ENCODE measurements around the gene PTGIR. TPM values are rescaled to one million over a fixed set of nuclear protein-coding genes. Genes with fewer than 3 reads are reported as not detected.
A peak's percentile ranks its signal among the peaks of the same experiment; 100 is the strongest.

PTGIR gene
- total RNA-seq, 3 donors from 2014 or later (not counting 1 experiment from before 2014, with no cell fraction given): 0.75 to 1.4 (median 1.0) TPM

DNA sequence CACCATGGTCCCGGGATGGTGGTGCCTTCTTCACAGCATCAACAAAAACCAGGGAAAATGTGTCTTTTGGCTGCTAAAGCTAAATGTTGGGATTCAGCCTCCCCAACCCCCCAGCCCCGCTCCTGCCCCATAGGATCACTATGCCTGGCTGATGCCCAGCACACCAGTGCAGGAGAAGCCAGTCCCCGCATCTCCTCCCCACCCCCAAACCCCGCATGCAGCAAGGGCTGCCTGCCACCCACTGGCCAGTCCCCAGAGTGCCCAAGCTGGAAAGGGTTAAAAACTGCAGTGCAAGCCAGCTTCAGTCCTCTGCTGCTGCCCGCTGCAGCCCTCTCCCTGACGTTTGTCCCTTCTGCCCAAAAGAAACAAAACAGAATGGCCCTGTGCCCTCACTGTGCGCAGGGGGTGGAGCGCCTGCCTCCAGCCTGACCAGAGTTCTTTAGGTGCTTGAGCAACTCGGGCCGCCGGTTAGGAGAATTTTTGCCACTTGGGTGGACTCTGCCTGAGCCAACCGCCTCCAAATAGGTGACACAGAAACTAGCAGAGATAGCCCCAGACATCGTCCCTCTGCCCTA is 20.0 kb downstream of the PTGIR start:
- Histone ChIP-seq H3K9me3 (ENCODE audit: control insufficient read depth, insufficient read depth, low read length) (no peaks in the 10 kb centered on the region), H3K36me3 (ENCODE audit: control insufficient read depth, insufficient read depth, low read length) (peaks cover 47% of the 10 kb centered on the region), H3K4me1 (ENCODE audit: control insufficient read depth, insufficient read depth, low read length) (peaks cover 37% of the 10 kb centered on the region), H3K4me3 (ENCODE audit: low read length) (no peak overlapping the region), H3K27ac (ENCODE audit: low read length) (no peak overlapping the region), H3K27me3 (ENCODE audit: control insufficient read depth, insufficient read depth, low read length) (no peaks in the 10 kb centered on the region)
- Mint-ChIP-seq H3K27ac (no peak overlapping the region), H3K9me3 (no peaks in the 10 kb centered on the region), H3K4me3 (no peak overlapping the region), H3K4me1 (peaks cover 29 to 42% of the 10 kb centered on the region in 2 donors), H3K27me3 (ENCODE audit: low read depth in 2 of 2) (no peaks in the 10 kb centered on the region), H3K36me3 (peaks cover 22% of the 10 kb centered on the region)
- WGBS (ENCODE audit: insufficient coverage): 95% methylated on average over 13 of the region's 13 CpGs
- TF ChIP-seq, protein P1, sequence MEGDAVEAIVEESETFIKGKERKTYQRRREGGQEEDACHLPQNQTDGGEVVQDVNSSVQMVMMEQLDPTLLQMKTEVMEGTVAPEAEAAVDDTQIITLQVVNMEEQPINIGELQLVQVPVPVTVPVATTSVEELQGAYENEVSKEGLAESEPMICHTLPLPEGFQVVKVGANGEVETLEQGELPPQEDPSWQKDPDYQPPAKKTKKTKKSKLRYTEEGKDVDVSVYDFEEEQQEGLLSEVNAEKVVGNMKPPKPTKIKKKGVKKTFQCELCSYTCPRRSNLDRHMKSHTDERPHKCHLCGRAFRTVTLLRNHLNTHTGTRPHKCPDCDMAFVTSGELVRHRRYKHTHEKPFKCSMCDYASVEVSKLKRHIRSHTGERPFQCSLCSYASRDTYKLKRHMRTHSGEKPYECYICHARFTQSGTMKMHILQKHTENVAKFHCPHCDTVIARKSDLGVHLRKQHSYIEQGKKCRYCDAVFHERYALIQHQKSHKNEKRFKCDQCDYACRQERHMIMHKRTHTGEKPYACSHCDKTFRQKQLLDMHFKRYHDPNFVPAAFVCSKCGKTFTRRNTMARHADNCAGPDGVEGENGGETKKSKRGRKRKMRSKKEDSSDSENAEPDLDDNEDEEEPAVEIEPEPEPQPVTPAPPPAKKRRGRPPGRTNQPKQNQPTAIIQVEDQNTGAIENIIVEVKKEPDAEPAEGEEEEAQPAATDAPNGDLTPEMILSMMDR (IDR thresholded peaks at IDR 0.05): no peak
- intact Hi-C loops (cut with micrococcal nuclease): loop anchor here (5.0 kb wide), 1 partner anchor 507 kb away; the partner anchor contains the start of gene ZC3H4
- ATAC-seq: no peak
- no peak for DNase-seq

- Histone ChIP-seq H3K27ac (ENCODE audit: low read length) (no peak overlapping the region), H3K9me3 (ENCODE audit: control insufficient read depth, insufficient read depth, low read length) (peaks cover 4% of the 10 kb centered on the region), H3K4me3 (ENCODE audit: low read length) (no peak overlapping the region), H3K36me3 (ENCODE audit: control insufficient read depth, insufficient read depth, low read length) (peaks cover 37% of the 10 kb centered on the region), H3K27me3 (ENCODE audit: control insufficient read depth, insufficient read depth, low read length) (no peaks in the 10 kb centered on the region), H3K4me1 (ENCODE audit: control insufficient read depth, insufficient read depth, low read length) (peaks cover 38% of the 10 kb centered on the region)
- peak overlapping the region; percentile 99 to 100 for H3K27ac Mint-ChIP-seq
- no peaks in the 10 kb centered on the region for H3K27me3 Mint-ChIP-seq (ENCODE audit: low read depth in 2 of 2)
- intact Hi-C loops (cut with micrococcal nuclease): loop anchor here (5.0 kb wide), 1 partner anchor 509 kb away; the partner anchor contains the start of gene ZC3H4
- DNase-seq (no peak), ATAC-seq (no peak)
- H3K36me3 Mint-ChIP-seq: peaks cover 16% of the 10 kb centered on the region
- TF ChIP-seq, protein P1 (IDR thresholded peaks at IDR 0.05): no peak
- no peaks in the 10 kb centered on the region for H3K9me3 Mint-ChIP-seq
- peak overlapping the region; percentile 98 for H3K4me3 Mint-ChIP-seq
- peaks cover 29 to 45% of the 10 kb centered on the region in 2 donors for H3K4me1 Mint-ChIP-seq
- 89% methylated on average over 9 of the region's 9 CpGs for WGBS (ENCODE audit: insufficient coverage)
Observed at GRCh38 chr19:46603752-46604231, 21.1 kb downstream of the PTGIR start.

GRCh38 chr19:46603195-46603637 is 21.7 kb downstream of the PTGIR start:
- peaks cover 31% of the 10 kb centered on the region for H3K36me3 ChIP-seq (ENCODE audit: control insufficient read depth, insufficient read depth, low read length)
- H3K27ac ChIP-seq (ENCODE audit: low read length): peak overlapping the region; percentile 87
- intact Hi-C loops (cut with micrococcal nuclease): loop anchor here (5.0 kb wide), 1 partner anchor 509 kb away; the partner anchor contains the start of gene ZC3H4
- no peak overlapping the region for H3K4me3 ChIP-seq (ENCODE audit: low read length)
- peaks cover 29 to 45% of the 10 kb centered on the region in 2 donors for H3K4me1 Mint-ChIP-seq
- H3K27me3 ChIP-seq (ENCODE audit: control insufficient read depth, insufficient read depth, low read length): no peaks in the 10 kb centered on the region
- peak overlapping the region; percentile 99 to 100 for H3K27ac Mint-ChIP-seq
- peaks cover 4% of the 10 kb centered on the region in 2 donors for H3K9me3 Mint-ChIP-seq
- TF ChIP-seq, protein P1 (IDR thresholded peaks at IDR 0.05): no peak
- no peaks in the 10 kb centered on the region for H3K27me3 Mint-ChIP-seq (ENCODE audit: low read depth in 2 of 2)
- DNase-seq (no peak), ATAC-seq (no peak)
- H3K4me1 ChIP-seq (ENCODE audit: control insufficient read depth, insufficient read depth, low read length): peaks cover 38% of the 10 kb centered on the region
- H3K4me3 Mint-ChIP-seq: peak overlapping the region; percentile 98
- H3K9me3 ChIP-seq (ENCODE audit: control insufficient read depth, insufficient read depth, low read length): peaks cover 4% of the 10 kb centered on the region
- 33% methylated on average over 2 of the region's 2 CpGs for WGBS (ENCODE audit: insufficient coverage)
- peaks cover 20% of the 10 kb centered on the region for H3K36me3 Mint-ChIP-seq
